CD8-positive, alpha-beta memory T cell (primary cell): ENCODE measurements around the gene PTPN23. TPM values are rescaled to one million over a fixed set of nuclear protein-coding genes. Genes with fewer than 3 reads are reported as not detected.
A peak's percentile ranks its signal among the peaks of the same experiment; 100 is the strongest.

Source experiments
- CTCF ChIA-PET: fragments of 350-600 bp; sonication (Branson Sonifier 250); formaldehyde crosslinking; loops from one replicate; lab custom pipeline; 2021; ENCODE audit warnings: antibody characterized with exemption; lab: Charles Lee
- POLR2A ChIA-PET: fragments of 350-600 bp; sonication (Branson Sonifier 250); formaldehyde crosslinking; loops from one replicate; lab custom pipeline; 2021; ENCODE audit warnings: antibody characterized with exemption; lab: Charles Lee
- DNase-seq, 5 donors: peaks; one replicate each; pipeline versions ENCODE4 v3.0.0 to v3.0.0-alpha.2; 2020 to 2022; ENCODE audit warnings: mixed read lengths in 1 of 5
- H3K27ac ChIP-seq: one replicate; pipeline ENCODE4 v1.7.0; 2013; ENCODE audit warnings: low read depth, mild to moderate bottlenecking, low read length, moderate library complexity
- H3K27me3 ChIP-seq: 2 replicates; pipeline ENCODE4 v1.7.0; 2013; ENCODE audit warnings: low read length, mild to moderate bottlenecking; ENCODE audit not compliant: insufficient read depth, poor library complexity, severe bottlenecking
- H3K36me3 ChIP-seq: 2 replicates; pipeline ENCODE4 v1.7.0; 2013; ENCODE audit warnings: mild to moderate bottlenecking, low read length, moderate library complexity; ENCODE audit not compliant: insufficient read depth
- H3K4me1 ChIP-seq: 2 replicates; pipeline ENCODE4 v1.7.0; 2013; ENCODE audit warnings: mild to moderate bottlenecking, low read length, moderate library complexity; ENCODE audit not compliant: insufficient read depth
- H3K4me3 ChIP-seq: 2 replicates; pipeline ENCODE4 v1.7.0; 2013; ENCODE audit warnings: mild to moderate bottlenecking, low read length
- H3K9me3 ChIP-seq: 2 replicates; pipeline ENCODE4 v1.7.0; 2013; ENCODE audit warnings: mild to moderate bottlenecking, low read length
- H3K27ac Mint-ChIP-seq, 8 donors: one replicate each; pipeline ENCODE4 v1.8.0; 2020 to 2021; ENCODE audit warnings: mixed read lengths in 8 of 8, mild to moderate bottlenecking in 6 of 8, inconsistent platforms in 3 of 8, moderate library complexity in 3 of 8
- H3K27me3 Mint-ChIP-seq, 2 donors: one replicate each; pipeline ENCODE4 v1.8.0; 2020 to 2021; ENCODE audit warnings: mixed read lengths in 2 of 2, mild to moderate bottlenecking in 1 of 2, moderate library complexity in 1 of 2
- H3K36me3 Mint-ChIP-seq, 3 donors: one replicate each; pipeline ENCODE4 v1.8.0; 2020 to 2021; ENCODE audit warnings: mixed read lengths in 3 of 3, inconsistent platforms in 1 of 3, mild to moderate bottlenecking in 1 of 3
- H3K4me1 Mint-ChIP-seq, 3 donors: one replicate each; pipeline ENCODE4 v1.8.0; 2020 to 2021; ENCODE audit warnings: mixed read lengths in 3 of 3, inconsistent platforms in 1 of 3, mild to moderate bottlenecking in 1 of 3
- H3K4me3 Mint-ChIP-seq, 7 donors: one replicate each; pipeline ENCODE4 v1.8.0; 2020 to 2021; ENCODE audit warnings: mixed read lengths in 7 of 7, mild to moderate bottlenecking in 6 of 7, moderate library complexity in 4 of 7, inconsistent platforms in 2 of 7
- H3K9me3 Mint-ChIP-seq, 5 donors: one replicate each; pipeline ENCODE4 v1.8.0; 2020 to 2022; ENCODE audit warnings: mixed read lengths in 5 of 5, mild to moderate bottlenecking in 3 of 5, moderate library complexity in 2 of 5, inconsistent platforms in 1 of 5
- polyA plus RNA-seq: library from polyadenylated mRNA; unstranded; fragments of 300-500 nt; fragmentation: Illumina TruSeq; gene quantifications from one replicate; pipeline ENCODE4 v1.2.3, GENCODE V29; 2021
- total RNA-seq, 2 experiments: library from RNA; stranded (reverse); gene quantifications; one replicate each; pipeline ENCODE4 v1.2.3, GENCODE V29; 2021

Gene PTPN23
- total and polyA plus RNA-seq, 3 experiments from 2014 or later: 4.4 to 36.1 (median 30.5) TPM

- no peak overlapping the region for H3K27ac ChIP-seq
- Mint-ChIP-seq H3K36me3 (peaks cover 0 to 68% (median 2%) of the 10 kb centered on the region in 3 donors), H3K4me3 (no peak overlapping the region), H3K4me1 (peaks cover 11 to 24% (median 11%) of the 10 kb centered on the region in 3 donors), H3K27me3 (peaks cover 0 to 2% of the 10 kb centered on the region in 2 donors), H3K27ac (peak overlapping the region in 3 of 8 donors; percentile 57 to 91 (median 88)), H3K9me3 (no peaks in the 10 kb centered on the region)
- no peaks in the 10 kb centered on the region for H3K27me3 ChIP-seq
- H3K9me3 ChIP-seq: no peaks in the 10 kb centered on the region
- CTCF ChIA-PET: interaction anchor here (1.2 to 2.4 kb wide), 3 partner anchors 14 to 365 kb away, joined by 3 to 10 read pairs (median 9); partner anchors contain the start of gene ELP6
- POLR2A ChIA-PET: no interaction called here
- DNase-seq: no peak
- H3K36me3 ChIP-seq: peaks cover 14% of the 10 kb centered on the region
- H3K4me3 ChIP-seq: no peak overlapping the region
- peaks cover 15% of the 10 kb centered on the region for H3K4me1 ChIP-seq
Measured at GRCh38 chr3:47419083-47420043, 38.5 kb downstream of the PTPN23 start.

GRCh38 chr3:47420044-47420430 is 39.2 kb downstream of the PTPN23 start:
- DNase-seq: no peak
- ChIA-PET POLR2A (no interaction called here), CTCF (interaction anchor here (1.0 to 2.8 kb wide), 6 partner anchors 13 to 364 kb away, joined by 3 to 43 read pairs (median 6); partner anchors contain the start of genes ELP6, PTPN23 and SCAP)
- H3K36me3 Mint-ChIP-seq: peaks cover 0 to 68% (median 3%) of the 10 kb centered on the region in 3 donors
- Histone ChIP-seq H3K27me3 (no peaks in the 10 kb centered on the region), H3K9me3 (no peaks in the 10 kb centered on the region), H3K4me1 (peaks cover 15% of the 10 kb centered on the region), H3K36me3 (peaks cover 15% of the 10 kb centered on the region), H3K4me3 (no peak overlapping the region), H3K27ac (no peak overlapping the region)
- H3K27ac Mint-ChIP-seq: peak overlapping the region in 1 of 8 donors; percentile 57
- H3K4me1 Mint-ChIP-seq: peaks cover 11 to 24% (median 11%) of the 10 kb centered on the region in 3 donors
- no peak overlapping the region for H3K4me3 Mint-ChIP-seq
- H3K9me3 Mint-ChIP-seq: no peaks in the 10 kb centered on the region
- H3K27me3 Mint-ChIP-seq: peaks cover 0 to 2% of the 10 kb centered on the region in 2 donors

- CTCF ChIA-PET: interaction anchor here (0.6 to 2.8 kb wide), 24 partner anchors 8 to 380 kb away, joined by 3 to 43 read pairs (median 4); partner anchors contain the start of genes ELP6, PTPN23 and SCAP
- Histone ChIP-seq H3K36me3 (peaks cover 15% of the 10 kb centered on the region), H3K4me3 (no peak overlapping the region), H3K27me3 (no peaks in the 10 kb centered on the region), H3K9me3 (no peaks in the 10 kb centered on the region), H3K27ac (peak overlapping the region; percentile 49), H3K4me1 (peaks cover 15% of the 10 kb centered on the region)
- peaks cover 11 to 24% (median 11%) of the 10 kb centered on the region in 3 donors for H3K4me1 Mint-ChIP-seq
- H3K9me3 Mint-ChIP-seq: no peaks in the 10 kb centered on the region
- H3K36me3 Mint-ChIP-seq: peaks cover 0 to 66% (median 5%) of the 10 kb centered on the region in 3 donors
- POLR2A ChIA-PET: interaction anchor here (0.5 to 0.9 kb wide), 3 partner anchors 12 to 625 kb away, joined by 3 to 4 read pairs (median 4); no protein-coding TSS in a partner anchor
- peak overlapping the region; percentile 91 to 99 (median 99) for H3K27ac Mint-ChIP-seq
- peak; percentile 77 to 90 (median 82) for DNase-seq
- H3K27me3 Mint-ChIP-seq: peaks cover 0 to 2% of the 10 kb centered on the region in 2 donors
- peak overlapping the region in 6 of 7 donors; percentile 66 to 83 (median 78) for H3K4me3 Mint-ChIP-seq
Measured at GRCh38 chr3:47420511-47421484, 40.0 kb downstream of the PTPN23 start.

- CTCF ChIA-PET: interaction anchor here (0.6 to 2.8 kb wide), 17 partner anchors 8 to 379 kb away, joined by 3 to 43 read pairs (median 4); partner anchors contain the start of gene SCAP
- POLR2A ChIA-PET: interaction anchor here (0.6 to 0.9 kb wide), 2 partner anchors 53 to 258 kb away, joined by 4 to 7 read pairs; partner anchors contain the start of gene SETD2
- H3K9me3 Mint-ChIP-seq: no peaks in the 10 kb centered on the region
- H3K4me1 Mint-ChIP-seq: peaks cover 11 to 24% (median 11%) of the 10 kb centered on the region in 3 donors
- peaks cover 15% of the 10 kb centered on the region for H3K4me1 ChIP-seq
- peak overlapping the region; percentile 49 for H3K27ac ChIP-seq
- peaks cover 17% of the 10 kb centered on the region for H3K36me3 ChIP-seq
- H3K27me3 ChIP-seq: no peaks in the 10 kb centered on the region
- H3K9me3 ChIP-seq: no peaks in the 10 kb centered on the region
- peak in 1 of 5 donors; percentile 44 for DNase-seq
- no peak overlapping the region for H3K4me3 ChIP-seq
- peaks cover 0 to 2% of the 10 kb centered on the region in 2 donors for H3K27me3 Mint-ChIP-seq
- peaks cover 0 to 66% (median 5%) of the 10 kb centered on the region in 3 donors for H3K36me3 Mint-ChIP-seq
- H3K4me3 Mint-ChIP-seq: peak overlapping the region in 1 of 7 donors; percentile 29
- peak overlapping the region; percentile 91 to 99 (median 99) for H3K27ac Mint-ChIP-seq
Measured at GRCh38 chr3:47421741-47422649, 41.2 kb downstream of the PTPN23 start.

GRCh38 chr3:47422743-47423142 is 41.9 kb downstream of the PTPN23 start:
- H3K27me3 ChIP-seq: no peaks in the 10 kb centered on the region
- no peak for DNase-seq
- peaks cover 15% of the 10 kb centered on the region for H3K4me1 ChIP-seq
- ChIA-PET CTCF (interaction anchor here (1.2 to 2.8 kb wide), 3 partner anchors 14 to 54 kb away, joined by 3 to 43 read pairs (median 15); partner anchors contain the start of gene SCAP), POLR2A (interaction anchor here (0.6 kb wide), 1 partner anchor 259 kb away, joined by 7 read pairs; the partner anchor contains the start of gene SETD2)
- Mint-ChIP-seq H3K9me3 (no peaks in the 10 kb centered on the region), H3K4me1 (peaks cover 11 to 24% (median 11%) of the 10 kb centered on the region in 3 donors), H3K4me3 (peak overlapping the region in 2 of 7 donors; percentile 19 to 32), H3K36me3 (peaks cover 0 to 71% (median 5%) of the 10 kb centered on the region in 3 donors), H3K27ac (peak overlapping the region in 6 of 8 donors; percentile 36 to 99 (median 68)), H3K27me3 (peaks cover 0 to 2% of the 10 kb centered on the region in 2 donors)
- peaks cover 21% of the 10 kb centered on the region for H3K36me3 ChIP-seq
- H3K4me3 ChIP-seq: no peak overlapping the region
- no peak overlapping the region for H3K27ac ChIP-seq
- no peaks in the 10 kb centered on the region for H3K9me3 ChIP-seq

GRCh38 chr3:47423548-47424145 is 42.8 kb downstream of the PTPN23 start:
- H3K36me3 Mint-ChIP-seq: peaks cover 0 to 80% (median 6%) of the 10 kb centered on the region in 3 donors
- peaks cover 11 to 24% (median 11%) of the 10 kb centered on the region in 3 donors for H3K4me1 Mint-ChIP-seq
- no peaks in the 10 kb centered on the region for H3K9me3 ChIP-seq
- H3K27ac Mint-ChIP-seq: peak overlapping the region in 3 of 8 donors; percentile 41 to 82 (median 55)
- H3K27me3 Mint-ChIP-seq: peaks cover 0 to 2% of the 10 kb centered on the region in 2 donors
- no peaks in the 10 kb centered on the region for H3K27me3 ChIP-seq
- peaks cover 15% of the 10 kb centered on the region for H3K4me1 ChIP-seq
- H3K4me3 ChIP-seq: no peak overlapping the region
- H3K9me3 Mint-ChIP-seq: no peaks in the 10 kb centered on the region
- peaks cover 30% of the 10 kb centered on the region for H3K36me3 ChIP-seq
- no peak for DNase-seq
- CTCF ChIA-PET: interaction anchor here (1.2 kb wide), 1 partner anchor 41 kb away, joined by 3 read pairs; no protein-coding TSS in a partner anchor
- no peak overlapping the region for H3K4me3 Mint-ChIP-seq
- POLR2A ChIA-PET: no interaction called here
- H3K27ac ChIP-seq: no peak overlapping the region
